Activated CD4-positive, alpha-beta memory T cell treated with anti-CD3 and anti-CD28 coated beads, Interleukin-2, amount 10 ng/mL, durations not matched to agents 7 days and 5 days (primary cell): Measurements from ENCODE around the gene METRNL. TPM values are rescaled to one million over a fixed set of nuclear protein-coding genes. Genes with fewer than 3 reads are reported as not detected.

ENCODE experiments used
- CTCF ChIA-PET: fragments of 350-600 bp; sonication (Branson Sonifier 250); formaldehyde crosslinking; loops from one replicate; lab custom pipeline; 2021; ENCODE audit warnings: antibody characterized with exemption, inconsistent platforms; lab: Charles Lee
- POLR2A ChIA-PET: fragments of 350-600 bp; sonication (Branson Sonifier 250); formaldehyde crosslinking; loops from one replicate; lab custom pipeline; 2021; ENCODE audit warnings: antibody characterized with exemption; lab: Charles Lee
- DNase-seq: peaks from one replicate; pipeline ENCODE4 v3.0.0-alpha.2; 2020
- H3K27ac Mint-ChIP-seq: one replicate; pipeline ENCODE4 v1.8.0; 2021; ENCODE audit warnings: mild to moderate bottlenecking, mixed read lengths
- H3K27me3 Mint-ChIP-seq: one replicate; pipeline ENCODE4 v1.8.0; 2021; ENCODE audit warnings: mixed read lengths
- H3K36me3 Mint-ChIP-seq: one replicate; pipeline ENCODE4 v1.8.0; 2021; ENCODE audit warnings: low read depth, mixed read lengths
- H3K4me1 Mint-ChIP-seq: one replicate; pipeline ENCODE4 v1.8.0; 2021; ENCODE audit warnings: mixed read lengths
- H3K4me3 Mint-ChIP-seq: one replicate; pipeline ENCODE4 v1.8.0; 2021; ENCODE audit warnings: mild to moderate bottlenecking, mixed read lengths
- H3K9me3 Mint-ChIP-seq: one replicate; pipeline ENCODE4 v1.8.0; 2021; ENCODE audit warnings: mixed read lengths
- total RNA-seq, 2 experiments: library from RNA; stranded (reverse); gene quantifications; one replicate each; pipeline ENCODE4 v1.2.3, GENCODE V29; 2021

Gene METRNL
- total RNA-seq, 2 experiments from 2014 or later = 27.3 to 28.1 TPM

GRCh38 chr17:83087788-83088360 is 8.5 kb downstream of the METRNL start:
- peaks cover 8% of the 10 kb centered on the region for H3K36me3 Mint-ChIP-seq
- H3K4me3 Mint-ChIP-seq = no peak overlapping the region
- no peaks in the 10 kb centered on the region for H3K9me3 Mint-ChIP-seq
- H3K27me3 Mint-ChIP-seq = peaks cover 3% of the 10 kb centered on the region
- CTCF ChIA-PET = no interaction called here
- POLR2A ChIA-PET = no interaction called here
- peaks cover 43% of the 10 kb centered on the region for H3K4me1 Mint-ChIP-seq
- no peak for DNase-seq
- no peak overlapping the region for H3K27ac Mint-ChIP-seq

GRCh38 chr17:83088451-83088850 is 9.0 kb downstream of the METRNL start:
- H3K27me3 Mint-ChIP-seq = peaks cover 2% of the 10 kb centered on the region
- CTCF ChIA-PET = no interaction called here
- peaks cover 6% of the 10 kb centered on the region for H3K36me3 Mint-ChIP-seq
- no peak overlapping the region for H3K4me3 Mint-ChIP-seq
- peaks cover 38% of the 10 kb centered on the region for H3K4me1 Mint-ChIP-seq
- no peak overlapping the region for H3K27ac Mint-ChIP-seq
- no peak for DNase-seq
- H3K9me3 Mint-ChIP-seq = no peaks in the 10 kb centered on the region
- POLR2A ChIA-PET = no interaction called here

GRCh38 chr17:83088909-83089308 is 9.5 kb downstream of the METRNL start:
- Mint-ChIP-seq H3K27me3 (no peaks in the 10 kb centered on the region), H3K4me1 (peaks cover 33% of the 10 kb centered on the region), H3K36me3 (peaks cover 6% of the 10 kb centered on the region), H3K4me3 (no peak overlapping the region), H3K27ac (no peak overlapping the region), H3K9me3 (no peaks in the 10 kb centered on the region)
- DNase-seq = no peak
- CTCF ChIA-PET = no interaction called here
- POLR2A ChIA-PET = no interaction called here

GRCh38 chr17:83089328-83090132 is 10.1 kb downstream of the METRNL start:
- Mint-ChIP-seq H3K4me1 (peaks cover 27% of the 10 kb centered on the region), H3K4me3 (no peak overlapping the region), H3K36me3 (peaks cover 6% of the 10 kb centered on the region), H3K9me3 (no peaks in the 10 kb centered on the region), H3K27ac (no peak overlapping the region), H3K27me3 (no peaks in the 10 kb centered on the region)
- ChIA-PET CTCF (no interaction called here), POLR2A (no interaction called here)
- no peak for DNase-seq

GRCh38 chr17:83090444-83091256 is 11.2 kb downstream of the METRNL start:
- Mint-ChIP-seq H3K36me3 (peaks cover 8% of the 10 kb centered on the region), H3K27ac (no peak overlapping the region), H3K27me3 (no peaks in the 10 kb centered on the region), H3K4me1 (peaks cover 21% of the 10 kb centered on the region), H3K4me3 (no peak overlapping the region), H3K9me3 (no peaks in the 10 kb centered on the region)
- ChIA-PET CTCF (no interaction called here), POLR2A (no interaction called here)
- DNase-seq = no peak

- ChIA-PET CTCF (no interaction called here), POLR2A (no interaction called here)
- no peaks in the 10 kb centered on the region for H3K27me3 Mint-ChIP-seq
- peaks cover 14% of the 10 kb centered on the region for H3K4me1 Mint-ChIP-seq
- H3K36me3 Mint-ChIP-seq = peaks cover 7% of the 10 kb centered on the region
- H3K27ac Mint-ChIP-seq = no peak overlapping the region
- no peak for DNase-seq
- H3K4me3 Mint-ChIP-seq = no peak overlapping the region
- H3K9me3 Mint-ChIP-seq = no peaks in the 10 kb centered on the region
Observed at GRCh38 chr17:83091257-83092141, 12.1 kb downstream of the METRNL start.

GRCh38 chr17:83092186-83092585 is 12.8 kb downstream of the METRNL start:
- Mint-ChIP-seq H3K36me3 (peaks cover 7% of the 10 kb centered on the region), H3K9me3 (no peaks in the 10 kb centered on the region), H3K4me1 (peaks cover 13% of the 10 kb centered on the region), H3K27me3 (no peaks in the 10 kb centered on the region), H3K4me3 (no peak overlapping the region), H3K27ac (no peak overlapping the region)
- CTCF ChIA-PET = no interaction called here
- DNase-seq = no peak
- POLR2A ChIA-PET = no interaction called here

GRCh38 chr17:83092931-83093330 is 13.5 kb downstream of the METRNL start:
- H3K36me3 Mint-ChIP-seq = peaks cover 7% of the 10 kb centered on the region
- POLR2A ChIA-PET = no interaction called here
- no peak for DNase-seq
- peaks cover 13% of the 10 kb centered on the region for H3K4me1 Mint-ChIP-seq
- CTCF ChIA-PET = no interaction called here
- H3K27me3 Mint-ChIP-seq = no peaks in the 10 kb centered on the region
- H3K9me3 Mint-ChIP-seq = no peaks in the 10 kb centered on the region
- no peak overlapping the region for H3K27ac Mint-ChIP-seq
- no peak overlapping the region for H3K4me3 Mint-ChIP-seq

GRCh38 chr17:83093506-83093905 is 14.1 kb downstream of the METRNL start:
- ChIA-PET CTCF (no interaction called here), POLR2A (no interaction called here)
- peaks cover 7% of the 10 kb centered on the region for H3K36me3 Mint-ChIP-seq
- no peaks in the 10 kb centered on the region for H3K9me3 Mint-ChIP-seq
- DNase-seq = no peak
- H3K4me3 Mint-ChIP-seq = no peak overlapping the region
- no peaks in the 10 kb centered on the region for H3K27me3 Mint-ChIP-seq
- peaks cover 9% of the 10 kb centered on the region for H3K4me1 Mint-ChIP-seq
- H3K27ac Mint-ChIP-seq = no peak overlapping the region

GRCh38 chr17:83094291-83094690 is 14.9 kb downstream of the METRNL start:
- H3K27ac Mint-ChIP-seq = no peak overlapping the region
- H3K4me3 Mint-ChIP-seq = no peak overlapping the region
- H3K9me3 Mint-ChIP-seq = no peaks in the 10 kb centered on the region
- H3K27me3 Mint-ChIP-seq = peaks cover 3% of the 10 kb centered on the region
- DNase-seq = no peak
- ChIA-PET POLR2A (no interaction called here), CTCF (no interaction called here)
- H3K4me1 Mint-ChIP-seq = peaks cover 6% of the 10 kb centered on the region
- peaks cover 7% of the 10 kb centered on the region for H3K36me3 Mint-ChIP-seq

- H3K9me3 Mint-ChIP-seq = no peaks in the 10 kb centered on the region
- POLR2A ChIA-PET = no interaction called here
- H3K4me3 Mint-ChIP-seq = no peak overlapping the region
- DNase-seq = no peak
- no peak overlapping the region for H3K27ac Mint-ChIP-seq
- CTCF ChIA-PET = no interaction called here
- H3K36me3 Mint-ChIP-seq = peaks cover 7% of the 10 kb centered on the region
- H3K27me3 Mint-ChIP-seq = peaks cover 8% of the 10 kb centered on the region
- H3K4me1 Mint-ChIP-seq = peaks cover 4% of the 10 kb centered on the region
Observed at GRCh38 chr17:83095016-83095415, 15.6 kb downstream of the METRNL start.

- ChIA-PET POLR2A (interaction anchor here (0.8 kb wide), 1 partner anchor 13 kb away, joined by 3 read pairs; no protein-coding TSS in a partner anchor), CTCF (no interaction called here)
- peaks cover 5% of the 10 kb centered on the region for H3K36me3 Mint-ChIP-seq
Observed at GRCh38 chr17:83096401-83097224, 17.2 kb downstream of the METRNL start.

More at GRCh38 chr17:83096401-83097224, 17.2 kb downstream of the METRNL start:
- Mint-ChIP-seq H3K9me3 (no peaks in the 10 kb centered on the region), H3K27me3 (peaks cover 14% of the 10 kb centered on the region), H3K4me1 (peaks cover 4% of the 10 kb centered on the region), H3K4me3 (no peak overlapping the region), H3K27ac (no peak overlapping the region)
- DNase-seq = no peak
